ENCODE measurements around the gene GPLD1.
"Not testable (repeated sequence)": the region's sequence is repeated elsewhere in the genome, so short reads cannot be mapped to it uniquely, and the experiment has no call there.

The GPLD1 gene

GRCh38 chr6:24410622-24411021 is 78.8 kb downstream of the GPLD1 start:
- no peak for DNase-seq (ENCODE audit: low read depth)

- DNase-seq (ENCODE audit: low read depth), result no peak
Measured at GRCh38 chr6:24408719-24409410, 80.5 kb downstream of the GPLD1 start.

DNA sequence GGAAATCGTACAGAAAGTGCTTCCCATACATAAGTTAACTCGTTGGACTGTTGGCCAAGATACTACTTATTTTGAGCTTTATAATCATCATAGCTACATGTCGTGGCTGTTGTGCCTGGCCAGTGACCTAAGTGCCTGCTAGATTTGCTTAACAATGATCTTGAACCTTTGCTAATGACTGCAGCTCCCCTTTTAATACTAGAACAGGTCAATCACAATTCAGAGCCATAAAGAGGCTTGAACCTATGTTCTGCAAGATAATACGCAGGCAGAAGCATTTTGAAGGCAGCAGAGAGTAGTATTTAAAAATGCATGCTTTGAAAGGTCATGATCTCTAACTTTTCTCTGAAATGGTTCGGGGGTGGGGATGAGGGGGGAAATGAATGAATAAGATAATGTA is 84.1 kb downstream of the GPLD1 start:
- DNase-seq (ENCODE audit: low read depth), result no peak

GRCh38 chr6:24403501-24403824 is 85.9 kb downstream of the GPLD1 start:
- DNase-seq (ENCODE audit: low read depth), result no peak

DNA sequence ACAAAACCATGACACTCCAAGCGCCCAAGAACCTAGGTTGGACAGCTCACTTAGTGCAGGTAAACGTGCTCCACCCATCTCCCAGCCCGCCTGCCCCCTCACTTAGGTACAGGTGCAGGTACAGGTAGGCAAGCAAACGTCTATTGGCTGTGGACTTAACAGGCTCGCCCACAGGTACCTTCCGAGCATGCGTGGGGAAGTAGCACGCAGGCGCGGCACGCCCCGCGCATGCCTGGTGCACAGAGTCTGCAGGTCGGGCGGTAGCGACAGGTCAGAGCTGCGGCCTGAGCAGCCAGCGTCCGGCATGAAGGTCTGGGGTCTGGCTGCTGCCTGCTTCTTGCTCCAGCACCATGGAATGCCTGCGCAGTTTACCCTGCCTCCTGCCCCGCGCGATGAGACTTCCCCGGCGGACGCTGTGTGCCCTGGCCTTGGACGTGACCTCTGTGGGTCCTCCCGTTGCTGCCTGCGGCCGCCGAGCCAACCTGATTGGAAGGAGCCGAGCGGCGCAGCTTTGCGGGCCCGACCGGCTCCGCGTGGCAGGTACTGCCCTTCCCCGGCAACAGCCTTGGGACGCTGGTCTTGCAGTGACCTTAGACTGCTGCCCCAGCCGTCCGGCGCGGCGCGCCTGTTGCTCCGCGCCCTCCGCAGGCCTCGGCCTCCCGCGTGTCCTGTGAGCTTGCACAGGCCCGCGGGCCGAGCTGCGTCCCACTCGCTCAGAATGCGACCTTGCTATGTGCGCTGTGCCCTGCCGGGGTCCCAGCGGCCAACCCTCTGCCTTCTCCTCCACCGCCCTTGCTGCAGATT is 86.5 kb downstream of the GPLD1 start, which contains the start of gene MRS2:
Gene MRS2, plus strand, starts transcription at position 240 of the 804 bp plus-strand sequence. Its CDS starts 111 bp downstream, at position 351.
- peak; percentile 63 for DNase-seq (ENCODE audit: low read depth)

GRCh38 chr6:24401458-24401857 is 87.9 kb downstream of the GPLD1 start:
- no peak for DNase-seq (ENCODE audit: low read depth)

DNA sequence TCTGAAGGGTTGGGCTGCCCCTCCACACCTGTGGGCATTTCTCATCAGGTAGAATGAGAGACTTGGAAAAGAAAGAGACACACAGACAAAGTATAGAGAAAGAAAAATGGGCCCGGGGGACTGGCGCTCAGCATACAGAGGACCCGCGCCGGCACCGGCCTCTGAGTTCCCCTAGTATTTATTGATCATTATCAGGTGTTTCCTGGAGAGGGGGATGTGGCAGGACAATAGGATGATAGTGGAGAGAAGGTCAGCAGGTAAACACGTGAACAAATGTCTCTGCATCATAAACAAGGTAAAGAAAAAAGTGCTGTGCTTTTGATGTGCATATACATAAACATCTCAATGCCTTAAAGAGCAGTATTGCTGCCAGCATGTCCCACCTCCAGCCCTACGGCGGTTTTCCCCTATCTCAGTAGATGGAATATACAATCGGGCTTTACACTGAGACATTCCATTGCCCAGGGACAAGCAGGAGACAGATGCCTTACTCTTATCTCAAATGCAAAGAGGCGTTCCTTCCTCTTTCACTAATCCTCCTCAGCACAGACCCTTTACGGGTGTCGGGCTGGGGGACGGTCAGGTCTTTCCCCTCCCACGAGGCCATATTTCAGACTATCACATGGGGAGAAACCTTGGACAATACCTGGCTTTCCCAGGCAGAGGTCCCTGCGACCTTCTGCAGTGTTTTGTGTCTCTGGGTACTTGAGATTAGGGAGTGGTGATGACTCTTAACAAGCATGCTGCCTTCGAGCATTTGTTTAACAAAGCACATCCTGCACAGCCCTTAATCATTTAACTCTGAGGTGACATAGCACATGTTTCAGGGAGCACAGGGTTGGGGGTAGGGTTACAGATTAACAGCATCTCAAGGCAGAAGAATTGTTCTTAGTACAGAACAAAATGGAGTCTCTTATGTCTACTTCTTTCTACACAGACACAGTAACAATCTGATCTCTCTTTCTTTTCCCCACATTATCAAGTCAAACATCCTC is 89.0 kb downstream of the GPLD1 start:
- DNase-seq (ENCODE audit: low read depth), result not testable (repeated sequence)

GRCh38 chr6:24397631-24398030 is 91.7 kb downstream of the GPLD1 start:
- DNase-seq (ENCODE audit: low read depth), result no peak

DNA sequence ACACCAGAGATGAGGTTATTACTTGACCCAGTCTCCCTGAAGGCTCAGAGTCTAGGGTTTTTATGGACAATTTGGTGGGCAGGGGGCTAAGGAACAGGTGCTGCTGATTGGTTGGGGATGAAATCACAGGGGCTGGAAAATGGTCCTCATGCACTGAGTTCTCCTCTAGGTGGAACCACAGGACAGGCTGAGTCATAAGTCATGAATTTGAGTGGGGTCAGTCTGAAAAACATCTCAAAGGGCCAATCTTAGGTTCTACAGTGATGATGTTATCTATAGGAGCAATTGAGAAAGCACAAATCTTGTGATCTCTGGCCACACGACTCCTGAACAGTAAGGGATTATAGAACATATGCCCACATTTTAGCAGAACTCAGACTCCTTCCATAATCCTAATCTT is 92.6 kb downstream of the GPLD1 start:
- no peak for DNase-seq (ENCODE audit: low read depth)

- DNase-seq (ENCODE audit: low read depth), result no peak
Measured at GRCh38 chr6:24394780-24395437, 94.5 kb downstream of the GPLD1 start.

DNA sequence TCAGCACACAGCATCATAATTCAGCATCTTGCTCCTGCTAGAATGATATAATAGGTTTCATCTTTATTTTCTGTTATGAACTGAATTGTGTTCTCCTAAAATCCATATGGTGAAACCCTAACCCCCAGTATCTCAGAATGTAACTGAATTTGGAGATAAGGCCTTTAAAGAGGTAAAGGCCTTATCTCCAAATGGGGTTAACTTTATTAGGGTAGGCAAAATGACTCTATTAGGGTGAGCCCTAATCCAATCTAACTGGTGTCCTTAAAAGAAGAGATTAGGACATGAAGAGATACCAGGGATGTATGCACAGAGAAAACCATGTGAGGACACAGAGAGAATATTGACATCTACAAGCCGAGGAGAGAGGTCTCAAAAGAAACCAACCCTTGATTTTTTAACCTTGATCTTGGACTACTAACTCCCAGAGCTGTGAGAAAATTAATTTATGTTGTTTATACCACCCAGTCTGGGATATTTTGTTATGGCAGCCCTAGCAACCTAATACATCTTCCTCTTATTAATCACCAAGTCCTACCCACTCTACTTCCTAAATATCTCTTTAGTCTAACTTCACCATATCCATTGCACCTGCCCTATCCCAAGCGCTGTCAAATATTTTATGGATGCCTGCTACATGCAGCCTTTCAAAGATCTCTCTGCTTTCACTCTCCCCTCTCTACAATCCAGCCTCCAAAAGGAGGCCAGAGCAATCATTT is 95.2 kb downstream of the GPLD1 start:
- no peak for DNase-seq (ENCODE audit: low read depth)

DNA sequence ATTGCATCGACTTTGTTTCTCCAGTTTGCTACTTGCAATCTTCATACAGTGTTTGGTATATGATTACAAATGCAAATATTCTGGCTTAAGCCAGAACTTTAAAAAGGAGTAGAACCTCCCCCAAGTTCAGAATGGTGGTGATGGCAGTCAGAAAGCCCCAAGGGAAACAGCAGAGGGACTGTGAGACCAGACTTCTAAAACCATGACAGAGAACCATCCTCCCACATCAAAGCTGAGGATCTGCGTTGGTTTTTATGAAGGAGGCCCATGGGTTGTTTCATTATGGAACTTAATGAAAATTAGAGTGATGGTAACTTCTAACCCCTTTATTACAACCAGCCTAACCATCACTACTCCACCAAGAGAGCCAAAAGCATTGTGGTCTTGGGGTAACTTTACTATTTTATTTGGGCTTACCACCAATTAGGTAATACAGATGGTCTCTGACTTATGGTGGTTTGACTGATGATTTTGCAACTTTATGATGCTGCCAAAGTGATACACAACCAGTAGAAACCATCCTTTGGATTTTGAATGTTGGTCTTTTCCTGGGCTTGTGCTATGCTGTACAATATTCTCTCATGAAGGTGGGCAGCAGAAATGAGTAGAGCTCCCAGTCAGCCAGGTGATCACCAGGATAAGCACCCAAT is 97.5 kb downstream of the GPLD1 start:
- no peak for DNase-seq (ENCODE audit: low read depth)

DNA sequence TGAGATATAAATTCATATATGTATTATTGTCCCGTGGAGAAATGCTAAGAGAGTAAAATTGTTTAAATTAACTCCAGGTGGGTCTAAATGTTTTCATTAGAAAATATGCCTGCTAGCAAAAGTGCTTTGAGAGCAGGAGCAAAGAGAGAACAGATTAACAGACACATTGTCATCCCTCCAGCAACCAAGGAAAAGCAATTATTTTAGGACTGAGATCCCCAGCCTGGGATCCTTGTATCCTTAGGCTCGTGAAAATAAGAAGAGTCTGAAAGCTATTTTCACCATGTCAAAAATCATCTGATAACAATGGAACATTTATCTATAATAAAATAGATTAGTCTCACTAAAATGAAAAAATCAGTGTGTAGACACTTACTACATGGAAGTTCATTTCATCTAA is 98.2 kb downstream of the GPLD1 start:
- DNase-seq (ENCODE audit: low read depth), result no peak

- DNase-seq (ENCODE audit: low read depth), result no peak
Measured at GRCh38 chr6:24387818-24388217, 101.6 kb downstream of the GPLD1 start.

DNA sequence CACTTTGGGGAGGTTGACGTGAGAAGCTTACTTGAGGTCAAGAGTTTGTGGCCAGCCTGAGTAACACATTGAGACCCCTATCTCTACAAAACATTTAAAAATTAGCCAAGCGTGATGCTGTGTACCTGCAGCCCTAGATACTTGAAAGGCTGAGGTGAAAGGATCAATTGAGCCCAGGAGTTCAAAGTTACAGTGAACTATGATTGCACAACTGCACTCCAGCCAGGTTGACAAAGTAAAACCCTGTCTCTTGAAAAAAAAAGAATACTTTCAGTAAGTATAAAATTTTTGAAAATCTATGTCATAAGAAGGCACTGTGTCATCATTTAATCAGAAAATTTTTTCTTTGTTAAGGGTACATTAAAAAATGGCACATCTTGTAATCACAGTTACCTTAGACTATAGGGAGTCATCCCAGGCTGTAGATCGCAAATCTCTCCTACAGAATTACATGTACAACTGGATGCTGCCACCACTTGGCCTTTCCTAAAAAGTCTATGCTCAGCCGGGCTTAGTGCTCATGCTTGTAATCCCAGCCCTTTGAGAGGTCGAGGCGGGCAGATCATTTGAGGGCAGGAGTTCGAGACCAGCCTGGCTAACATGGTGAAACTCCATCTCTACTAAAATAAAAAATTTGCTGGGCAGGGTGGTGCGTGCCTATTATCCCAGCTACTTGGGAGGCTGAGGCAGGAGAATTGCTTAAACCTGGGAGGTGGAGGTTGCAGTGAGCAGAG is 103.7 kb downstream of the GPLD1 start:
- no peak for DNase-seq (ENCODE audit: low read depth)

DNA sequence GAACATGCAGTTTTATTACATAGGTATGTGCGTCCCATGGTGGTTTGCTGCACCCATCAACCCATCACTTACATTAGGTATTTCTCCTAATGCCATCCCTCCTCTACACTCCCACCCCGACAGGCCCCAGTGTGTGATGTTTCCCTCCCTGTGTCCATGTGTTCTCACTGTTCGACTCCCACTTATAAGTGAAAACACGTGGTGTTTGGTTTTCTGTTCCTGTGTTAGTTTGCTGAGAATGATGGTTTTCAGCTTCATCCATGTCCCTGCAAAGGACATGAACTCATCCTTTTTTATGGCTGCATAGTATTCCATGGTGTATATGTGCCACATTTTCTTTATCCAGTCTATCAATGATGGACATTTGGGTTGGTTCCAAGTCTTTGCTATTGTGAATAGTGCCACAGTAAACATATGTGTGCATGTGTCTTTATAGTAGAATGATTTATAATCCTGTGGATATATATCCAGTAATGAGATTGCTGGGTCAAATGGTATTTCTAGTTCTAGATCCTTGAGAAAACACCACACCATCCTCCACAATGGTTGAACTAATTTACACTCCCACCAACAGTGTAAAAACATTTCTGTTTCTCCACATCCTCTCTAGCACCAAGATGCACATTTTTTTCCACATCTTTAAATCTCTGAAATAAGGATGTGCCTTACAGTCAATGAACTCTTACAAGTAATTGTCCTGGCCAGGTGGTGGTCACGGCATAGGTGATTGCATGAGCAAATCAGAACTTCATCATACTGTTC is 104.8 kb downstream of the GPLD1 start:
- DNase-seq (ENCODE audit: low read depth), result not testable (repeated sequence)

- not testable (repeated sequence) for DNase-seq (ENCODE audit: low read depth)
Measured at GRCh38 chr6:24382891-24383494, 106.4 kb downstream of the GPLD1 start.

- no peak for DNase-seq (ENCODE audit: low read depth)
Measured at GRCh38 chr6:24382220-24382540, 107.2 kb downstream of the GPLD1 start.
